NCI-H345 (cell line): ENCODE measurements around the gene AMER3.
A peak's percentile ranks its signal among the peaks of the same experiment; 100 is the strongest.

ENCODE experiments used
- DNase-seq: peaks from one replicate; lab custom pipeline; 2025; lab: John Stamatoyannopoulos, UW

Gene AMER3

DNA sequence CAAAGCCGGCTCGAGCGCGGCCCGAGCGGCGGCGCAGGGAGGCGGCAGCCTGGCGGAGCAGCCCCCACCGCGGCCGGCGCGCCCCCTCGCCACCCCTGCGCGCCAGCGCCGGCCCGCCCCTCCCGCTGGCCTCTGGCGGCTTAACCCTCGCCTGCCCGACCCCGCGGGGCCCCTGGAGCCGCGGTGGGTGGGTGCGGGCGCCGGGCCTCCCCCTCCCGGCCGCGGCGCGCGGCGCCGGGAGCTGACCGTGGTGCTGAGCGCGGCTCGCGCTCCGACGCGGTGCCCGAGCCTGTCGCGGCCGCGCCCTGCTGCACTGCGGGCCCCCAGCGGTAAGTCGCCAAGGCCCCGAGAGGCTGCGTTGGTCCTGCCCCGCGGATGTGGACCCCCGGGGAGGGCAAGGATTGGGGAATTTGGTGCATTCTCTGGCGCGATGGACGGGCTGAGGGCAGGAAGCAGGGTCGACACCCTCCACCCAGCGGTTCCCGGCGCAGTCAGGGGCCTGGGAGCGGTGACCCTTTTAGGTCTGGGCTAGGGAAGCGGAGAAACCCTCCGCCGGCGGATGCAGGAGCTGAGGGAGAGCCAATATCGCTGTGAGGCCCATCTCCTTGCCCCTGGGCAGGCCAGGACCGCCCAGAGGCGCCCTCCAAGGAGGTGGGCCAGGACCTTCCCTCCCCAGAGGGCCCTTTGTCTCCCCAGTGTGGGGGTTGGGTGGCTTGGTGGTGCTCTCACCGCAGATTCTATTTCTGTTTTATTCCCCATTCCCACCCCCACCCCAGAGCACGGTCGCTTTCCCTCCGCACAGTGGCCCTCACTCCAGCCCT is 923 bp downstream of the AMER3 start:
- peak; percentile 22 for DNase-seq

DNA sequence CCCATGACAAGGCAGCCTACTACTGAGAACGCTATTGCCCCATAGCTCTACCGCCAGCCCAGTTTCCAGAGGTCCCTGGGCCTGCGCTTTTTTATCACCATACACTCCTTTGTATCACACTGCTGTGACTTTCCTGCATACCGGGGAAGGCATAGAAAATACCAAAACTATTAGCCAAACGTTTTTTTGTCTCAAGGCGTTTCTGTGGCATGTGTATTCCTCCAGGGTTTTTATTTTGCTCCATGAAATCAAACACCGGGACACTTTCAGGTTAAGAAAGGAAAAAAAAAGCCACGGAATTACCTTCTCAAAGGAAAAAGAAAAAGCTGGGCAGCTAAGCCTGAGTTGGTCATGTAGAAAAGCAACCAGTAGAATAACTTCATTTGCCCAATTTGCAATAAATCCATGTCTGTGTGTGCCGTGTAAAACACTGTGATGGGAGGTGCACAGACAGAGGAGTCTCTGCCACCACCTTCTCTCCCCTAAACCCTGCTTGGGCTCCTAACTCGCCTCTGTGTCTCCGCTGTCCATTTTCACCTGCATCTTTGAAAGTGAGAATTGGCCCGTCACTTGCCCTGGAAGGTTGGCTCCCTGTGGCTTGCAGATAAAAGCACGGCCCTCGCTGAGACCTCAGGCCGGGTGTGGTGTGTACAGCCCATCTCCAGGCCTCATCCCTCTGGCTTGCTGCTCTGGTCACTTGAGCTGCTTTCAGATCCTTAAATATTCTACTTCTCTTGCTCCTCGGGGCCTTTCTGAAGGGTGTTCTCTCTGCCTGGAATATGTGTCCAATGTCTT is 1.7 kb downstream of the AMER3 start:
- no peak for DNase-seq

DNA sequence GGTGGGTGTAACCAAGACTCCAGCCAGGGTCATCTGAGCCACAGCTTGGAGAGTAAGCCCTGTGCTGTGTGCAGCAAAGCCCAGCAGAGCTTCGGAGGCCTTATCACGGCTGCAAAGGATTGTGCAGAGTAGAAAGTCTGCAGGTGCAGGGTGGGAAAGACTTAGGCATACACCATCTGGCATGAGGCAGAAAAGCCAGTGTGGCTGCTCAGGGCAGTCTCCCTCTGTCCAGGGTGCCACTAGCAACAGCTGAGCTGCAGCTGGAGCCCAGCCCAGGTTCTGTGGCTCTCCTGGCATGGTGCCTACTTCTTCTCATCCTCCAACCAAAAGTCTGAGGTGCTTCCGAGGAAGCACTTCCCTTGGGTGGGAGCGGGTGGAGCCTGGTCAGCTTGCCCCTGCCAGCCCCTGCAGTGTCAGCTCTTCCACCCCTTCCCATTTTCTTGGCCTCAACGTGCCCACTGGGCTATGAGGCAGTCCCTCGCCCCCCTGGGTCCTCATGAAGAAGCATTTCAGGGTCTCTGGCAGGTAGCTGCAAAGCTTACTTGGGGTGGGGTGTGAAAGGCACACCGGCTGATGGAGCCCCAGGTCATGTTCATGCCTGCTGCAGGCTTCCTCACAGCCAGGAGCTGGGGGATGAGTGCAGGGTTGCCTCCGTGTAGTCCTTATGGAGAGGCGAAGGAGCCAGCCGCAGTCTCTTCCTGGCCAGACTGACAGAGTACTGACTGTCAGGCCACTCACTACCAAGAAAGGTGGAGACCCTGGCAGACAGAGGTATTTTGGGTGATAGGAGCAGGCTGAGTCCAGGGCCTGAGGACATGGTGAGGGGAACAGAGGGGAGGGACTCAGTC is 4.8 kb downstream of the AMER3 start:
- peak; percentile 86 for DNase-seq

DNA sequence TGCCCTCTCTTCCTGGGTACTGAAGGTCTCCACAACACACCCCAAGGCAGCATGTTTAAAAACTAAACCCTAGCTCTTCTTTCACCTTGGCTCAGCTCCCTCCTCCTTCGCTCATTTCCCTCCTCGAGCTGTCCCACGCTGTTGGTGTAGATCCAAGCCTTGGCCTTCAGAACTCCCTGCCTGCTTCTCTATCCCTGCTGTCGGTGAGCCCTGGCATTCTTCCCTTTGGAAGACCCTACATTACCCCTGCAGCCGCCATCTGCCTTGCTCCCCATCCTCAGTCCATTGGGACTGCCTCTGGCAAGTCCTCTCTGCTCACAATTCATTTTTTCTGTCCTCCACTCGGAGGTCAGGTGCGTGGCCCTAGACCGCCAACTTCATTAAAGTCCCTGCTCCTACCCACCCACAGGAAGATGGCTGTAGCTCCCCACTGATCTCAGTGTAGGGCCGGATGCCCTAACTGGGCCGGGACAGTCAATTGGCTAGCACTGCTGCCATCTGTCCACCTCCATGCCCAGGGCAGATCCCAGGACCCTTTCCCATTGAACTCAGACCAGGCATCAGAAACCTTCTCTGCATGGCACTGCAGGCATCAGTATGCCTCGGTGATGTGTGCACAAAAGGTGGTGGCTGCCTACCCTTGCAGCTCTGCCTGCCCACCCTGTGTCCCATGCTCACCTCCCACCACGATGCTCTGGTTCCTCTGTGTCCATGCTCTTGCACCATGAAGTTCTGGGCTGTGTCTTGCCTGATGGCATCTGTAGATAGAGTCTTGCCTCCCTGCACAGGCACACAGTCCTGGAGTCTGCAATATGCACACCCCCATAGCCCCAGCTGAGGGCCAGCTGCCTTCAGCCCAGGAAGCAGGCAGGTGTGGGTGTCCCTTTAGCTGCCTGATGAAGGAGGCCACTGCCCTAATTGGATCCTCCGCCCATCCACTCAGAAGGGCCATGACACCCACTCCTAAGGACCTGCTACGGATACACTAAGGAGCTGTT is 5.7 kb downstream of the AMER3 start:
- no peak for DNase-seq

DNA sequence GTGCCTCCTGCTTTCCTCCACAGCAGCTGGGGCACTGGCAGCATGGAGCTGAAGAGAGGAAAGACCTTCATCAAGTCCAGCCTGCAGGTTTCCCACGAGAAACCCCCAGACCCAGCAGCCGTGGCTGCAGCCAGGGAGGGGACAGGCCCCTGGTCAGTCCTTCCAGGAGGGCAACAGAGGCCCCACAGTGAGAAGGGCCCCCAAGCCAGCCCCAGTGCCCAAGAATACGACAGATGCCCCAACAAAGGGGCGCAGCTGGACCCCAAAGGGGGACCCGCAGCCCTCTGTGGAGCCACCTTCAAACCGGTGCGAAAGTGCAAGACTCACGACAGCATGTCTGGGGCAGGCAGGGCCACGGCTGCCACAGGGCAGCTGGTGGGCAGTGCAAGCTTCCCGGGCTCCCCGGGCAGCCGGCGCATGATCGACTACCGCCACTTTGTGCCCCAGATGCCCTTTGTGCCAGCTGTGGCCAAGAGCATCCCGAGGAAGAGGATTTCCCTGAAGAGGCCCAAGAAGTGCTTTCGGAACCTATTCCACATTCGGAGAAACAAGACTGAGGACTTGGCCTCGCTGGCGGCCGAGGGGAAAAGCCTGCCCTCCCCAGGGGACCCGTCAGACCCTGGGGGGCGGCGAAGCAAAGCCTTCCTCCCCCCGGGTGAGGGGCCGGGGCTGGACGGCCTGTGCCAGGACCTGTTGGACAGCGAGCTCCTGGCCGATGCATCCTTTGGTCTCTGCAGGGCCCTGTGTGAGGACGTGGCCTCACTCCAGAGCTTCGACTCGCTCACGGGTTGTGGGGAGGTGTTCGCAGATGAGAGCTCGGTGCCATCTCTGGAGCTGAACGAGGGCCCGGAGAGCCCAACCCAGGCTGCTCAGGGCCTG is 6.9 kb downstream of the AMER3 start:
- DNase-seq, result no peak

DNA sequence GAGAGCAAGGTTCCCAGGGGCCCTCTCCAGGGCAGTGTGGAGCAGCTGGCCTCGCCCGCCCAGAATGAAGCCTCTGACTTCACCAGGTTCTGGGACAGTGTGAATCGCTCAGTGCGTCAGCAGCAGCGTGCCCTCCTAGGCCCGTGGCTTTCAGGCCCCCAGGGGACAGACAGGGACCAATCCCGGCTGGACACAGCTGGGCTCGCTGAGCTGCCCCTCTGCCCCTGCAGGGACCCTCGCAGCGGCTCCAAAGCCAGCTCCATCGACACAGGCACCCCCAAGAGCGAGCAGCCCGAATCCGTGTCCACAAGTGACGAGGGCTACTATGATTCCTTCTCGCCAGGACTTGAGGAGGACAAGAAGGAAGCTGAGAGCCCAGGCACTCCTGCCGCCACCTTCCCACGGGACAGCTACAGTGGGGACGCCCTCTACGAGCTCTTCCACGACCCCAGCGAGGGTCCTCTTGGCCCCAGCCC is 7.6 kb downstream of the AMER3 start:
- DNase-seq, result no peak

DNA sequence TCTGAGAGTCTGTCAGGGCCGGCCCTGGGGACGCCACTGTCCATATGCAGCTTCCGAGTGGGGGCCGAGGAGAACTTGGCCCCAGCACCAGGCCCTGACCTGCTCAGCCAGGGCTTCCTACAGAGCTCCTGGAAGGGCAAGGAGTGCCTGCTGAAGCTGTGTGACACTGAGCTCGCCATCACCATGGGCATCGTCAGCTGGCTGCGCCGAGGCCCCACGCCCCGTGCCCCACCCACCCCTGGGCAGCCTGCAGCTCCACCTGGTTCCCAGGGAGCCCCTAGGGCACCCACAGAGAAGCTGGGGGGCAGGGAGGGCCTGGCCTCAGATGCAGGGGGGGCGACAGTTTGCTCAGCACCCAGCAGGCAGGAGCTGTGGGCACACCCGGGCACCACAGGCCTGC is 8.1 kb downstream of the AMER3 start:
- no peak for DNase-seq

DNA sequence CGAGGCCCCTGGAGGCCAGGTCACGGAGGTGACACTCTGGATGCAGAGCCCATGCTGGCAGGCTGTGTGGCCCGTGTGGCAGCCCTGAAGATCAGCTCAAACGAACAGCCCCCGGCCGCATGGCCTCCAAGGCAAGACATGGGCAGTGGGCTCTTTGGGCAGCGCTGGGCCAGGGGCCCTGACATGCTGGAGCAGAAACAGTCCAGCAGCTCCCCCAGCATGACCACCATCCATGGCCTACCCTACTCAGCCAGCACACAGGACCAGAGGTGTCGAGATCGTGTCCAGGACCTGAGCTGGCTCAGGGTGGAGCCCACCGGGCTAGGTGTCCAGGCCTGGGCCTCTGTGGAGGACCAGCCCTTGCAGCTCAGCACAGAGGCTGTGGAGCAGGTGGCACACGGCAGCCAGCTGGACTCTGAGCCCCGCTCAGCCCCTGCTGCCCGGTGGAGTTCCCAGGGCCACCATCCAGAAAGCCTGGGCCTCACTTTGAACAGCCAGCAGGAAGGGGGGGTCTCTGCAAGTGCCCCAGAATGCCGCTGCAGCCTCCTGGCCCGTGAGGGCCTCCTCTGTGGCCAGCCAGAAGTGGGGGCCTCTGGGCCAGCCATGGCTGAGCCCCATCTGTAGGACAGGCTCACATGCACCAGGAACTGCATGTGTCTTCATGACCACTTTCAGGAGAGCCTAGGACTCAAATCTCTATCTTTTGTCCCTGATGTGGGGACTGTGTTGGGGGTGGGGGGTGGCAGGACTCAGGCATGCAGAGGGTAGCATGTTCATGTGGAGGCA is 8.9 kb downstream of the AMER3 start:
- DNase-seq, result no peak

DNA sequence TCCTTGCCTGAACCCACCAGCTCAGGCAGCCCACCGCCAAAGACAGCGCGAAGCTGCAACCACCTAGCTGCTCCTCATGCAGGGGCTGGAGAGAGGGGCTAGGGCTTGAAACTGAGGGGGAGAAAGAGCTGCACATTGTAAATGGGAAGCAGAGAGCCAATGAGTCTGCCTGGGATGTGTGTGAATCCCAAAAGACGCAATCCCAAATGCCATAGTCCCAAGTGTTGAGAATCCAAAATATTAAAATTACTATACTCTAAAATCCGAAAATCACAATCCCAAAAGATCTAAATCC is 9.4 kb downstream of the AMER3 start:
- no peak for DNase-seq

DNA sequence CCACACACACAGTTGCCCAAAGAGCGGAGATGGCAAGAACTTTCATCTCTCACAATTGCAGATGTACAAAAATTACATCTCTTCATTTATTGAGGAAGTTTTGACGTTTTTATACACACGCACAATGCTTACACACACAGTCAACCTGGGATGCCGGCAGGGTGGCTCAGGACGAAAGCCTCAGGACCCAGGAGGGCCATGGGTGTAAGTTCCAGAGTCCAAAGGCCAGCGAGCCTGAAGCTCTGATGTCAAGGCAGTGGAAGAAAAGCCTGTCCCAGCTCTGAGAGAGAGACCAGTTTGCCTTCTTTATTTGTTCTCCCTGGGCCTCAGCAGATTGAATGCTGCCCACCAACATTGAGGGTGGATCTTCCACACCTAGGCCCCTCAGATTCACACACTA is 10.1 kb downstream of the AMER3 start:
- no peak for DNase-seq

DNA sequence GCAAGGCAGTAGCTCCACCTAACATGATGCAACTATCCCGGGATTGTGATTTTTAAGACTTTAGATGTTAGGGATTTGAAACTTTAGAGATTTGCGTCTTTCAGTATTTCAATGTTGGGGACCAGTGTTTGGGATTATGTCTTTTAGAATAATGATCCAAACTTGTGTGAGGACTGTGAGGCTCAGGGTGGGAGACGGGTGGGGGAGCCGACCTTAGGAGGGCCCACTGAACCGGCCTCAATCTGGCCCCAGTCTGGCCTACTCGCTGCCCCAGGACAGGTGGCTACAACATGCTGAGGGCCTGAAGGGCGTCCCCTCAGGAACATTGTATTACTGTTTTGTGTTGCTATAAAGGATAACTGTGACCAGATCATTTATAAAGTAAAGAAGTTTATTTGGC is 10.7 kb downstream of the AMER3 start:
- no peak for DNase-seq

DNA sequence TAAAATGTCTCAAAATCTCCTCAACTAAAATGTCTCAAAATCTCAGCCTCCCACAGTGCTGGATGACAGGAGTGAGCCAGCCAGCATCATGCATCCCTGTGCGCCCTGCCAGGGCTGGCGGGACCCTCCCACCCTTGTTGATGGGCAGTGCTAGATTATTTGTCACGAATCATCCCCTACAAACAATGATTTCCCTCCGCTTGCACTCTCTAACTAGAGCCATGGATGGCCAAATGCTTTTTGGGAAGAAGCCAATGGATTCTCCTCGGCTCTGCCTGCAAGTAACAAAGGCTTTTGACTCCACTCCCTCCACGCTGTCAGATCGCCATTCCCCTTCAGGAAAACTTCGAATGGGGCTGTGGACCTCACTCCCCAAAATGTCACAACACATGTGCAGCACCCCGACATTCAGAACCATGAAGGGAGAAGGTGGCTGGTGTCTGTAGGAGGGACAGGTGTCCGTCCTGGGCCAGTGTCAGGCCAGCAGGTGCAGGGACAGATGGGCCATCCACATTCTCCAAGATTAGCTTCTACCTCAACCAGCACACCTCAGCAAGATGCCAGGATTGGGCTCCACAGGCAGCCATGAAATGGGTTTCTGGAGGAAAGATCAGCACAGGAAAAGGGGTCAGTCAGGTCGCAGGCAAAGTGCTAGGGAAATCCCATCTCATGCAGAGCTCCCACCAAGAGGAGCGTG is 11.5 kb downstream of the AMER3 start:
- DNase-seq, result no peak

DNA sequence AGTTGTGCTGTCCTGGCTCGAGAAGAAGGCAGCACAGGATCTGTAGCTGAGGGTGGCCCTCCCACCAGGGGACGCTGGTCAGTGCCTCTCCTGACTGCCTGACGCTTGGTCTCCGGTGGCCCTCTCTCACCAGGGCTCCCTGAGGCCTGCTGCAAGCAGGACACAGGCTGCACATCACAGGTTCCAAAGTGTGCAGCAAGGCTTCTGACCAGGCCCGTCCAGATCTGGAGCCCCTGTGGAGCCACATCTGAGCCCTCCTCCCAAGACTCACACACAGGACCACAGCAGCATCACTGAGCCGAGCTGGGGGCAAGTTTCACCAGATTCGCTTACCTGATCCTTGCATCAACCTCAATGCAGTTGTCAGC is 12.1 kb downstream of the AMER3 start:
- DNase-seq, result no peak

DNA sequence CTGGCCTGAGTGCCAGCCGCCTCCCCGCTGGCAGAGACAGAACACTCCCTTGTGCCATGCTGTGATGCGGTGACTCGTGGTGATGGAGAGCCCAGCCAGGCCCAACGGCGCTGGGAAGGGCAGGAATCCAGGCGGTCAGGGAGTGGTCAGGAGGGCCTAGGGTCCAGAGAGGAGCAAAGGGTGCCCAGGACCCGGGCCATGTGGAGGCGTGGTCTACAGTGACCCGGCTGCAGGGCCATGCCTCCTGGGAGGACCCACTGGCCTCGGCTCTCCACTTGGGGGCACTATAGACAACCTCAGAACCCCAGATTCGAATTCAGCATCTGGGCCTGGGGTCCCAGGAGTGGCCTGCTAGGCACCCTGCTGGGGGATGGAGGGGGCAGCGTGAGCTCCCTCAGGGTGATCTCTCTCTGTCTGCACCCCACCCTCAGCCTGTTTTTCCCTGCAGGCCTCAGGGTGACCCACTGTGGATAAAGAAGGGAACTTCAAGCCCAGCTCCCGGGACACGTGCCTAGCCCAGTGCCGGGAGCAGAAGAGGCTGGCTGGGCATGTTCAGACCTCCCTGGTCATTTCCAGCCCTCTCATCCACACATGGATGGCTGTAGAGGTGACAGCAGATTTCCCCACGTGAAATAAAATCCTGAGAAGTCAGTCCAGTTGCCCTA is 13.0 kb downstream of the AMER3 start:
- no peak for DNase-seq

DNA sequence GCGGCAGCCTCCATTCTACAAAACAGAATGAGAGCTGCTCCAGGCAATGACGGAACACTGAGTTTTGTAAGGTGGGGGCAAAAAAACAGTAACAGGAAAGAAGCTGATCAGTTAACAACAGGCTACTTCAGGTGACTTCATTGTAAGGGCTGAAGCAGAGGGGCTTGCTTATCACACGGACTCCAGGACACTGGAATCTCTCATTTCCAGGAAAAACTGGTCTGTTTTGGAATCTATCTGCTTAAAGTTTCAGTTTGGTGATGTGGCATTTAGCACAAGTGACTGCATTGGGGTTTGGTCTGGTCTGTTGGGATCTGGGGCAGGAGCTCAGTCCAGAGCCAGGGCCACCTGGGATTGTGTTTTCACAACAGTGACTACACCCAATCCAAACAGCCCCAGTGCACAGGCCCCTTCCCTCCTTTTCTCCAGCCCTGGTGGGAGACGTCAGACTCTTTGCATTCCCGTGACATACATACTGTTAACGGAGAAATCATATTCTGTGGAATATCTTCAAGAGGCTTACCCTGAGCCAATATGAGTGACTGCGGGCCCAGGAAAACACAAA is 14.1 kb downstream of the AMER3 start:
- DNase-seq, result no peak

DNA sequence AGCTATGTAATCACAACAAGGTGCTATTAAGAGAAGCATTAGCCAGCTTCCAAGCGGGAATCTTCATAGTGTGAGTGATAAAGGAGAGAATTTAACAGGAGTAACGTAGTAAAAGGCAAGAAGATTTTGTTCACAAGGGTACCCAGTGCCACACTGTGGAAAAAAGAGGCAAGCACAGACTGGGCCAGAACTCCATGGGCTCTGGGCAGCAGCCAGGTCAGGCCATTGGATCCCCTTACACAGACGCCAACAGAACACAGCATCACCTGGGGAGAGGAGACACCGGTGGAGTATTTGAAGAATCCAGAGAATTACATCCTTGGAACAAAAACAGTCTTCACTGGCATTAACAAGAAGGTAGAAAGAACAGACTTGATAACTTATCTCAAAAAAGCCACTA is 21.2 kb downstream of the AMER3 start:
- DNase-seq, result peak; percentile 16

DNA sequence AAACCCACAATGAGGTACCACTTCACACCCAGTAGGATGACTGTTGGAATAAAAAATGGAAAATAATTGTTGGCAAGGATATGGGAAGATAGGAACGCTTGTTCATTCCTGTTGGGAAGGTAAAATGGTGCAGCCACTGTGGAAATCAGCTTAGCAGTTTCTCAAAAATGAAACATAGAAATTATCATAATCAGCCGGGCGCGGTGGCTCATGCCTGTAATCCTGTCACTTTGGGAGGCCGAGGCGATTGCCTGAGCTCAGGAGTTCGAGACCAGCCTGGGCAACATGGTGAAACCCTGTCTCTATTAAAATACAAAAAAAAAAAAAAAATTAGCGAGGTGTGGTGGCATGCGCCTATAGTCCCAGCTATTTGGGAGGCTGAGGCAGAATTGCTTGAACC is 23.4 kb downstream of the AMER3 start:
- DNase-seq, result no peak

DNA sequence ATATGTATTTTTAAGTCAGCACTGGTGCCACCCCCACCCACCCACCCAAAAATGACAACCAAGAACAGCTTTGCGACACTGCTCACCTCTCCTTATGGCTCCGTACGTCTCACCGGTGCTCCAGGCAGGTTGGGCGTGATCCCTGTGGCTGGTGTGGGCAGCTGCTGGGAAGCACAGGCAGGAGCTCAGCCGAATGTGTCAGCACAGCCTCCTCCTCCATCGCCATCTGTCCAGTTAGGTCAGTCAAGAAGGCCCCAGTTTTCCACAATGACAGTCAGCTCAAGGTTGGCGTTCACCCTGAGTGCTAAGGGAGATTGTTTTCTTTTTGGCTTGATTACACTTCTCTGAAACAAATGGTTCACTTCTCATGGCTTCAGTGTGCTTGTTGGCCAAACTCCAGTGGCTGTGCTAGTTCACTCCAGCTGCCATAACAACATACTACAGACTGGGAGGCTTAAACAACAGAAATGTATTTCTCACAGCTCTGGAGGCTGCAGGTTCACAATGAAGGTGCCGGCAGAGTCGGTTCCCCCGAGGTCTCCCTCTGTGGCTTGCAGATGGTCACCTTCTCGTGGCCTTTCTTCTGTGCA is 30.2 kb downstream of the AMER3 start:
- DNase-seq, result no peak
